Tibial nerve (tissue), 4 donors: Measurements from ENCODE around the gene PDZRN3. TPM values are rescaled to one million over a fixed set of nuclear protein-coding genes. Genes with fewer than 3 reads are reported as not detected.

Experiments used
- DNase-seq, 2 donors: peaks; one replicate each; pipeline ENCODE4 v3.0.0-alpha.2; 2019; ENCODE audit warnings: low spot score in 2 of 2
- H3K27ac ChIP-seq, 4 donors: fragments of 200-600 bp; sonication (generic) in 3 of 4; one replicate each; pipeline ENCODE4 v1.5.1; 2017 to 2019; ENCODE audit warnings: mild to moderate bottlenecking in 1 of 4
- H3K27me3 ChIP-seq, 2 donors: fragments of 200-600 bp; sonication (generic) in 1 of 2; one replicate each; pipeline versions ENCODE4 v1.5.1 to v1.6.0; 2017 to 2019
- H3K36me3 ChIP-seq, 3 donors: fragments of 200-600 bp; sonication (generic); one replicate each; pipeline ENCODE4 v1.5.1; 2018 to 2019
- H3K4me1 ChIP-seq, 4 donors: fragments of 200-600 bp; sonication (generic) in 3 of 4; one replicate each; pipeline ENCODE4 v1.5.1; 2017 to 2019
- H3K4me3 ChIP-seq, 4 donors: fragments of 200-600 bp; sonication (generic) in 3 of 4; one replicate each; pipeline ENCODE4 v1.5.1; 2017 to 2019; ENCODE audit warnings: mild to moderate bottlenecking in 1 of 4, moderate library complexity in 1 of 4
- H3K9me3 ChIP-seq, 4 donors: fragments of 200-600 bp; sonication (generic) in 3 of 4; one replicate each; pipeline ENCODE4 v1.5.1; 2017 to 2019
- EP300 ChIP-seq, 2 donors: sonication (generic); formaldehyde crosslinking; IDR thresholded peaks; one replicate each; pipeline ENCODE4 v1.6.1; 2017; ENCODE audit warnings: antibody characterized with exemption in 2 of 2, mild to moderate bottlenecking in 1 of 2
- POLR2A ChIP-seq, 2 donors: fragments of 450-650 bp; IDR thresholded peaks; one replicate each; pipeline ENCODE4 v1.6.1; 2017; ENCODE audit warnings: antibody characterized with exemption in 2 of 2, mild to moderate bottlenecking in 2 of 2, moderate library complexity in 2 of 2
- WGBS, 2 donors: methylation state at CpG; one replicate each; pipeline ENCODE4 v1.1.5; 2018; 5-methylcytosine and 5-hydroxymethylcytosine counted together
- total RNA-seq, 4 donors: library from RNA; depleted of rRNA; stranded (reverse); fragments of >200 nt; gene quantifications; one replicate each; pipeline ENCODE4 v1.1.0, GENCODE V29; 2016
- TF ChIP-seq, protein P1 (sequence below), 5 experiments: fragments of 200-600 bp in 3 of 5; fragments of 450-650 bp in 2 of 5; sonication (generic) in 3 of 5; IDR thresholded peaks; one replicate each; pipeline ENCODE4 v1.5.1; 2016 to 2019; ENCODE audit warnings: antibody characterized with exemption in 5 of 5, mild to moderate bottlenecking in 3 of 5, moderate library complexity in 2 of 5

Gene PDZRN3
- total RNA-seq, 4 donors from 2014 or later: 48.3 to 87.2 (median 64.3) TPM

DNA sequence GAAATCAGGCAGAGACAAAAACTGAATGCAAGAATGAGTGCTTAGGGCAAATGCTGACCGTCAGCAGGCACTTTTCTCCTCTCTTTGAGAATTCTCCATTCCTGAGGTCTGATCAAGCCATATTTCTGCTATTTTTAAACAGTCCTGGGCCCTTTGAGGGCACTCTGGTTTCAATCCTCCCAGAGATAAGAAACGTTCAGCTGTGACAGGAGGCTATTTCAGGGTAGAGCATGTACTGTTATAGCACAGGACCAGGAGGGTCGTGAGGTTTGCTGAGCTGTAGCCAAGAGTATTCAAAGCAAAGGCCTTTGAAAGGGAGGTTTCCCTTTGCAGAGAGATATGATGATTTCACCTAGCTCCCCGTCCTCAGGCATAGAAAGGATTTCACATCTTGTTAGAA is 39.6 kb upstream of the PDZRN3 start:
- H3K9me3 ChIP-seq: no peaks in the 10 kb centered on the region
- DNase-seq: no peak
- no peaks in the 10 kb centered on the region for H3K27me3 ChIP-seq
- no peak for TF ChIP-seq EP300 (IDR thresholded peaks at IDR 0.05)
- TF ChIP-seq POLR2A (IDR thresholded peaks at IDR 0.05): no peak
- TF ChIP-seq, protein P1, sequence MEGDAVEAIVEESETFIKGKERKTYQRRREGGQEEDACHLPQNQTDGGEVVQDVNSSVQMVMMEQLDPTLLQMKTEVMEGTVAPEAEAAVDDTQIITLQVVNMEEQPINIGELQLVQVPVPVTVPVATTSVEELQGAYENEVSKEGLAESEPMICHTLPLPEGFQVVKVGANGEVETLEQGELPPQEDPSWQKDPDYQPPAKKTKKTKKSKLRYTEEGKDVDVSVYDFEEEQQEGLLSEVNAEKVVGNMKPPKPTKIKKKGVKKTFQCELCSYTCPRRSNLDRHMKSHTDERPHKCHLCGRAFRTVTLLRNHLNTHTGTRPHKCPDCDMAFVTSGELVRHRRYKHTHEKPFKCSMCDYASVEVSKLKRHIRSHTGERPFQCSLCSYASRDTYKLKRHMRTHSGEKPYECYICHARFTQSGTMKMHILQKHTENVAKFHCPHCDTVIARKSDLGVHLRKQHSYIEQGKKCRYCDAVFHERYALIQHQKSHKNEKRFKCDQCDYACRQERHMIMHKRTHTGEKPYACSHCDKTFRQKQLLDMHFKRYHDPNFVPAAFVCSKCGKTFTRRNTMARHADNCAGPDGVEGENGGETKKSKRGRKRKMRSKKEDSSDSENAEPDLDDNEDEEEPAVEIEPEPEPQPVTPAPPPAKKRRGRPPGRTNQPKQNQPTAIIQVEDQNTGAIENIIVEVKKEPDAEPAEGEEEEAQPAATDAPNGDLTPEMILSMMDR (IDR thresholded peaks at IDR 0.05): no peak
- no peak overlapping the region for H3K27ac ChIP-seq
- WGBS, 2 donors: 45 to 47% methylated on average over 4 of the region's 4 CpGs
- peaks cover 0 to 6% (median 0%) of the 10 kb centered on the region in 4 donors for H3K4me1 ChIP-seq
- H3K36me3 ChIP-seq: no peaks in the 10 kb centered on the region
- H3K4me3 ChIP-seq: no peak overlapping the region

DNA sequence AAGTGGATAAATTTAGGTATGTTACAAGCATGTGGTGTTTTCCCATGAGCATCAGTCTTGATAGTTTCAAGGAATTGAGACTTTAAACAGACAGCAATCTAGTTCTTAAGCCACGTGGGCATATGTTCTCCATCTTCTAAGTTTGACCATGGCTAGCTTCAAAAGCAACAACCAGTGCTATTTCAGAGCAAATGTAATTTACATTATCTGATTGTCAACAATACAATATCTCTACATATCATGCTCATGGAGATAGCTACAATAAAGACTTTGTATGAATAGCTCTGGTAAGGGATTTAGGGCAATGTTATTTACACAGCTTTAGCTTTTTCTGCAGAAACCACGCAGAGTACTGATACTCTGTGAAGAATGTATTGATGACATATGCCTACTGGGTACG is 38.8 kb upstream of the PDZRN3 start:
- TF ChIP-seq, protein P1 (IDR thresholded peaks at IDR 0.05): no peak
- TF ChIP-seq EP300 (IDR thresholded peaks at IDR 0.05) (no peak), POLR2A (IDR thresholded peaks at IDR 0.05) (no peak)
- WGBS, 2 donors: 67 to 71% methylated on average over 3 of the region's 3 CpGs

DNA sequence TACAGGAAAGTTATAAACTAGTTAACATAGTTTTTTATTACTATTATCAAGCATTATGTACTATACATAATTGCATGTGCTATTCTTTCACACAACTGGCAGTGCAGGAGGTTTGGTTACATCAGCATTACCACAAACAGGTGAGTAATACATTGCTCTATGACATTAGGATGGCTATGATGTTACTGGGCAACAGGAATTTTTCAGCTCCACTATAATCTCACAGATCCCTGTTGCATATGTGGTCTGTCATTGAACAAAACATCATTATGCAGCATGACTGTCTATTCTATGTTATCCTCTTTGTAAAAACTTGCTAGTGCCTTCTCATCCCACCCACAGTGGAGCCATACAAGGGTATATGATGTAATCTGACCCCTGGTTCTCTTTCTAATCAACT is 36.5 kb upstream of the PDZRN3 start:
- Histone ChIP-seq H3K4me3 (no peak overlapping the region), H3K27ac (no peak overlapping the region), H3K36me3 (no peaks in the 10 kb centered on the region), H3K27me3 (no peaks in the 10 kb centered on the region), H3K9me3 (no peaks in the 10 kb centered on the region), H3K4me1 (peaks cover 0 to 6% (median 0%) of the 10 kb centered on the region in 4 donors)
- TF ChIP-seq EP300 (IDR thresholded peaks at IDR 0.05): no peak
- no peak for TF ChIP-seq POLR2A (IDR thresholded peaks at IDR 0.05)
- TF ChIP-seq, protein P1 (IDR thresholded peaks at IDR 0.05): no peak
- DNase-seq: no peak

More for the DNA sequence above, 38.8 kb upstream of the PDZRN3 start:
- Histone ChIP-seq H3K9me3 (no peaks in the 10 kb centered on the region), H3K27ac (no peak overlapping the region), H3K4me3 (no peak overlapping the region), H3K27me3 (no peaks in the 10 kb centered on the region), H3K36me3 (no peaks in the 10 kb centered on the region), H3K4me1 (peaks cover 0 to 6% (median 0%) of the 10 kb centered on the region in 4 donors)
- DNase-seq: no peak

DNA sequence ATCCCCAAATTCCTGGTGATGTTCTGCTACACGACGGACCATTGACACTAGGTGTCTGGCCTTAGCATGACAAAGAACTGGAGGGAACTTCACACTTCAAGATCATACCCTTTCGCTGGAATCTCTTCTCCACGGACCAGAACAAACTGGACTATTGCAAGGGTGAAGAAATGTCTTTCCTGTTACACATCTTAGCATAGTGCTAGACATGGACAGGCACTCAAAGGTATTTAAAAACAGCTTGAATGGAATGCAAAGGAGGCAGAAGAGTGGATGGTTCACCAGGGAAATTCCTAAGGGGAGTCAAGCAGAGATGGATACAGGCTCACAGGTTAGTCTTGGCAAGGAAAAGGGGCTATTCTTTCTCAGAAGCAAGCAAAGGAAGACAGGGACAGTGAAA is 33.5 kb upstream of the PDZRN3 start:
- H3K4me1 ChIP-seq: no peaks in the 10 kb centered on the region
- no peaks in the 10 kb centered on the region for H3K36me3 ChIP-seq
- no peak overlapping the region for H3K27ac ChIP-seq
- no peak overlapping the region for H3K4me3 ChIP-seq
- H3K27me3 ChIP-seq: no peaks in the 10 kb centered on the region
- H3K9me3 ChIP-seq: no peaks in the 10 kb centered on the region
- DNase-seq: no peak
- TF ChIP-seq POLR2A (IDR thresholded peaks at IDR 0.05) (no peak), EP300 (IDR thresholded peaks at IDR 0.05) (no peak)
- TF ChIP-seq, protein P1 (IDR thresholded peaks at IDR 0.05): no peak
- WGBS, 2 donors: 71 to 76% methylated on average over 4 of the region's 4 CpGs

- H3K36me3 ChIP-seq: no peaks in the 10 kb centered on the region
- H3K27me3 ChIP-seq: no peaks in the 10 kb centered on the region
- no peak overlapping the region for H3K27ac ChIP-seq
- no peak for DNase-seq
- no peak overlapping the region for H3K4me3 ChIP-seq
- TF ChIP-seq, protein P1 (IDR thresholded peaks at IDR 0.05): no peak
- TF ChIP-seq POLR2A (IDR thresholded peaks at IDR 0.05) (no peak), EP300 (IDR thresholded peaks at IDR 0.05) (no peak)
- no peaks in the 10 kb centered on the region for H3K9me3 ChIP-seq
- no peaks in the 10 kb centered on the region for H3K4me1 ChIP-seq
Observed at GRCh38 chr3:73657186-73657585, 32.4 kb upstream of the PDZRN3 start.
